MM.1S (cell line): Measurements from ENCODE around the gene IL1RAPL1.

Experiments
- DNase-seq: peaks from one replicate; pipeline ENCODE4 v3.0.0-alpha.2; 2015
- H2AFZ ChIP-seq: fragments of 300-600 bp; sonication (generic); 2 replicates; pipeline ENCODE4 v1.6.0; 2016; ENCODE audit warnings: antibody characterized with exemption, low read length
- H3F3A ChIP-seq: fragments of 300-600 bp; sonication (generic); 2 replicates; pipeline ENCODE4 v1.6.1; 2016; ENCODE audit warnings: mild to moderate bottlenecking, antibody characterized with exemption, low read length, moderate library complexity, mixed read lengths; ENCODE audit not compliant: insufficient read depth
- H3K27ac ChIP-seq: fragments of 300-600 bp; sonication (generic); 2 replicates; pipeline ENCODE4 v1.5.1; 2016; ENCODE audit warnings: mild to moderate bottlenecking, low read length
- H3K27me3 ChIP-seq: fragments of 300-600 bp; sonication (generic); replicated peaks from 2 replicates; pipeline ENCODE4 v1.6.0; 2016; ENCODE audit warnings: low read length; ENCODE audit not compliant: insufficient read depth
- H3K36me3 ChIP-seq: fragments of 300-600 bp; sonication (generic); replicated peaks from 2 replicates; pipeline ENCODE4 v1.6.1; 2016; ENCODE audit warnings: mild to moderate bottlenecking, low read length, mixed read lengths; ENCODE audit not compliant: insufficient read depth
- H3K4me1 ChIP-seq: fragments of 300-600 bp; sonication (generic); 2 replicates; pipeline ENCODE4 v1.6.1; 2016; ENCODE audit warnings: low read length, mixed read lengths
- H3K4me2 ChIP-seq: fragments of 300-600 bp; sonication (generic); 2 replicates; pipeline ENCODE4 v1.6.0; 2016; ENCODE audit warnings: low read depth, low read length
- H3K4me3 ChIP-seq: fragments of 300-600 bp; sonication (generic); 2 replicates; pipeline ENCODE4 v1.5.1; 2016; ENCODE audit warnings: low read length, mixed read lengths
- H3K79me2 ChIP-seq: fragments of 300-600 bp; sonication (generic); 2 replicates; pipeline ENCODE4 v1.6.1; 2016; ENCODE audit warnings: mixed run types, low read length, mixed read lengths
- H3K9ac ChIP-seq: fragments of 300-600 bp; sonication (generic); 2 replicates; pipeline ENCODE4 v1.6.1; 2016; ENCODE audit warnings: low read length, mixed read lengths
- H3K9me2 ChIP-seq: fragments of 300-600 bp; sonication (generic); replicated peaks from 2 replicates; pipeline ENCODE4 v1.6.1; 2016; ENCODE audit warnings: mild to moderate bottlenecking, low read length, mixed read lengths; ENCODE audit not compliant: insufficient read depth
- H3K9me3 ChIP-seq: fragments of 300-600 bp; sonication (generic); replicated peaks from 2 replicates; pipeline ENCODE4 v1.6.1; 2016; ENCODE audit warnings: mild to moderate bottlenecking, low read length, mixed read lengths; ENCODE audit not compliant: insufficient read depth
- H4K20me1 ChIP-seq: fragments of 300-600 bp; sonication (generic); 2 replicates; pipeline ENCODE4 v1.6.1; 2016; ENCODE audit warnings: mild to moderate bottlenecking, low read length, moderate library complexity, mixed read lengths; ENCODE audit not compliant: insufficient read depth
- CTCF ChIP-seq: fragments of 300-600 bp; sonication (generic); IDR thresholded peaks from 2 replicates; pipeline ENCODE4 v1.5.1; 2016; ENCODE audit warnings: antibody characterized with exemption, low read length, mixed read lengths
- EZH2 ChIP-seq: fragments of 300-600 bp; sonication (generic); optimal IDR thresholded peaks from 2 replicates; pipeline ENCODE3; 2017; ENCODE audit warnings: low read depth, mild to moderate bottlenecking, antibody characterized with exemption, low read length, mixed read lengths
- EZH2phosphoT487 ChIP-seq: fragments of 300-600 bp; sonication (generic); IDR thresholded peaks from 2 replicates; pipeline ENCODE4 v1.6.1; 2018; ENCODE audit warnings: antibody characterized with exemption, low read length

The IL1RAPL1 gene

GRCh38 chrX:29388509-29388908, 801.3 kb downstream of the IL1RAPL1 start:
- Histone ChIP-seq H3K36me3 (no peaks in the 10 kb centered on the region), H4K20me1 (no peaks in the 10 kb centered on the region), H3K4me3 (no peak overlapping the region), H3F3A (no peaks in the 10 kb centered on the region), H3K9me2 (no peaks in the 10 kb centered on the region), H3K4me1 (no peaks in the 10 kb centered on the region), H3K9ac (no peak overlapping the region), H2AFZ (no peak overlapping the region), H3K4me2 (no peak overlapping the region), H3K79me2 (no peaks in the 10 kb centered on the region), H3K27ac (no peak overlapping the region), H3K9me3 (no peaks in the 10 kb centered on the region), H3K27me3 (no peaks in the 10 kb centered on the region)
- TF ChIP-seq CTCF: no peak
- no peak for DNase-seq

- Histone ChIP-seq H4K20me1 (no peaks in the 10 kb centered on the region), H3K4me2 (no peak overlapping the region), H2AFZ (no peak overlapping the region), H3K9me3 (no peaks in the 10 kb centered on the region), H3K27ac (no peak overlapping the region), H3K4me1 (no peaks in the 10 kb centered on the region), H3K9ac (no peak overlapping the region), H3K36me3 (no peaks in the 10 kb centered on the region), H3K4me3 (no peak overlapping the region), H3K9me2 (no peaks in the 10 kb centered on the region), H3F3A (no peaks in the 10 kb centered on the region), H3K79me2 (no peaks in the 10 kb centered on the region), H3K27me3 (no peaks in the 10 kb centered on the region)
- TF ChIP-seq EZH2 (no peak), CTCF (no peak), EZH2phosphoT487 (no peak)
- DNase-seq: no peak
Observed at GRCh38 chrX:29397506-29397905, 810.3 kb downstream of the IL1RAPL1 start.

GRCh38 chrX:29407357-29407756, 820.1 kb downstream of the IL1RAPL1 start:
- no peaks in the 10 kb centered on the region for H4K20me1 ChIP-seq
- no peaks in the 10 kb centered on the region for H3K9me3 ChIP-seq
- no peak overlapping the region for H3K9ac ChIP-seq
- no peak for TF ChIP-seq EZH2phosphoT487
- TF ChIP-seq CTCF: no peak
- TF ChIP-seq EZH2: no peak
- no peaks in the 10 kb centered on the region for H3K27me3 ChIP-seq
- no peak for DNase-seq
- no peak overlapping the region for H3K4me2 ChIP-seq
- H3K79me2 ChIP-seq: no peaks in the 10 kb centered on the region
- no peaks in the 10 kb centered on the region for H3F3A ChIP-seq
- no peaks in the 10 kb centered on the region for H3K36me3 ChIP-seq
- H3K4me3 ChIP-seq: no peak overlapping the region
- H3K27ac ChIP-seq: no peak overlapping the region
- H3K4me1 ChIP-seq: no peaks in the 10 kb centered on the region
- no peak overlapping the region for H2AFZ ChIP-seq
- no peaks in the 10 kb centered on the region for H3K9me2 ChIP-seq
